Measurements from ENCODE around the gene PIK3R2. TPM values are rescaled to one million over a fixed set of nuclear protein-coding genes. Genes with fewer than 3 reads are reported as not detected.
"Not testable (repeated sequence)": the region's sequence is repeated elsewhere in the genome, so short reads cannot be mapped to it uniquely, and the experiment has no call there.

Gene PIK3R2
- total RNA-seq, 1 donor from 2014 or later, result 94.7 TPM

GRCh38 chr19:18203863-18204393 is 51.0 kb downstream of the PIK3R2 start, which contains the start of gene RAB3A:
Gene RAB3A, minus strand, starts transcription at chr19:18204042. Its CDS starts 1,302 bp downstream, at chr19:18202740.
- Mint-ChIP-seq H3K27me3 (ENCODE audit: low read depth) (no peaks in the 10 kb centered on the region), H3K9me3 (no peaks in the 10 kb centered on the region), H3K4me1 (peaks cover 22% of the 10 kb centered on the region), H3K27ac (peak within 1 kb of the TSS; percentile 99), H3K36me3 (peaks cover 6% of the 10 kb centered on the region), H3K4me3 (peak within 1 kb of the TSS; percentile 91)
- peak; percentile 99 to 100 for DNase-seq (ENCODE audit: low spot score in 2 of 2, unreplicated experiment in 2 of 2)
- no peak for TF ChIP-seq CTCF (IDR thresholded peaks at IDR 0.05; ENCODE audit: unreplicated experiment)

GRCh38 chr19:18204394-18205199 is 51.6 kb downstream of the PIK3R2 start:
- Mint-ChIP-seq H3K4me1 (peaks cover 22% of the 10 kb centered on the region), H3K27me3 (ENCODE audit: low read depth) (no peaks in the 10 kb centered on the region), H3K27ac (peak overlapping the region; percentile 99), H3K36me3 (peaks cover 6% of the 10 kb centered on the region), H3K4me3 (peak overlapping the region; percentile 91), H3K9me3 (no peaks in the 10 kb centered on the region)
- no peak for TF ChIP-seq CTCF (IDR thresholded peaks at IDR 0.05; ENCODE audit: unreplicated experiment)
- DNase-seq (ENCODE audit: low spot score in 2 of 2, unreplicated experiment in 2 of 2), result peak in 1 of 2 experiments; percentile 78

GRCh38 chr19:18205200-18205892 is 52.4 kb downstream of the PIK3R2 start:
- Mint-ChIP-seq H3K4me1 (peaks cover 22% of the 10 kb centered on the region), H3K27me3 (ENCODE audit: low read depth) (peaks cover 2% of the 10 kb centered on the region), H3K27ac (peak overlapping the region; percentile 99), H3K36me3 (peaks cover 2% of the 10 kb centered on the region), H3K9me3 (no peaks in the 10 kb centered on the region), H3K4me3 (peak overlapping the region; percentile 91)
- TF ChIP-seq CTCF (IDR thresholded peaks at IDR 0.05; ENCODE audit: unreplicated experiment), result no peak
- DNase-seq (ENCODE audit: low spot score in 2 of 2, unreplicated experiment in 2 of 2), result peak in 1 of 2 experiments; percentile 69

- peaks cover 22% of the 10 kb centered on the region for H3K4me1 Mint-ChIP-seq
- peak overlapping the region; percentile 91 for H3K4me3 Mint-ChIP-seq
- peak overlapping the region; percentile 99 for H3K27ac Mint-ChIP-seq
- TF ChIP-seq CTCF (IDR thresholded peaks at IDR 0.05; ENCODE audit: unreplicated experiment), result no peak
- no peaks in the 10 kb centered on the region for H3K9me3 Mint-ChIP-seq
- H3K36me3 Mint-ChIP-seq, result peaks cover 2% of the 10 kb centered on the region
- H3K27me3 Mint-ChIP-seq (ENCODE audit: low read depth), result peaks cover 3% of the 10 kb centered on the region
- no peak for DNase-seq (ENCODE audit: low spot score in 2 of 2, unreplicated experiment in 2 of 2)
Measured at GRCh38 chr19:18206018-18206417, 53.1 kb downstream of the PIK3R2 start.

- H3K4me3 Mint-ChIP-seq, result no peak overlapping the region
- peaks cover 13% of the 10 kb centered on the region for H3K4me1 Mint-ChIP-seq
- no peaks in the 10 kb centered on the region for H3K36me3 Mint-ChIP-seq
- DNase-seq (ENCODE audit: low spot score in 2 of 2, unreplicated experiment in 2 of 2), result no peak
- H3K9me3 Mint-ChIP-seq, result no peaks in the 10 kb centered on the region
- H3K27ac Mint-ChIP-seq, result peak overlapping the region; percentile 25
- peaks cover 7% of the 10 kb centered on the region for H3K27me3 Mint-ChIP-seq (ENCODE audit: low read depth)
- TF ChIP-seq CTCF (IDR thresholded peaks at IDR 0.05; ENCODE audit: unreplicated experiment), result peak; percentile 56
Measured at GRCh38 chr19:18208098-18208951, 55.4 kb downstream of the PIK3R2 start.

- H3K9me3 Mint-ChIP-seq; DNase-seq (ENCODE audit: low spot score in 2 of 2, unreplicated experiment in 2 of 2); H3K4me3 Mint-ChIP-seq; H3K36me3 Mint-ChIP-seq; H3K27ac Mint-ChIP-seq; H3K27me3 Mint-ChIP-seq (ENCODE audit: low read depth); H3K4me1 Mint-ChIP-seq: not testable (repeated sequence)
Measured at GRCh38 chr19:18209912-18210311, 56.9 kb downstream of the PIK3R2 start.

Data from mesothelial cell of epicardium (in vitro differentiated cells).